ENCODE results near the gene RHOA.
"Not testable (repeated sequence)": the region's sequence is repeated elsewhere in the genome, so short reads cannot be mapped to it uniquely, and the experiment has no call there.

The RHOA gene

GRCh38 chr3:49358884-49359225 lies 52.9 kb downstream of the RHOA start:
- Mint-ChIP-seq H3K9me3 (no peaks in the 10 kb centered on the region), H3K4me3 (peak overlapping the region; percentile 97), H3K4me1 (ENCODE audit: low read depth) (peaks cover 30% of the 10 kb centered on the region), H3K27me3 (ENCODE audit: low read depth) (no peaks in the 10 kb centered on the region), H3K36me3 (ENCODE audit: low read depth) (peaks cover 43% of the 10 kb centered on the region), H3K27ac (peak overlapping the region; percentile 71)

GRCh38 chr3:49358217-49358883 lies 53.4 kb downstream of the RHOA start, which contains the start of gene GPX1:
TSS of gene GPX1 (minus strand) at chr3:49358353. CDS start at chr3:49358278, 75 bp downstream.
- Mint-ChIP-seq H3K36me3 (ENCODE audit: low read depth) (peaks cover 41% of the 10 kb centered on the region), H3K27ac (peak within 1 kb of the TSS; percentile 91), H3K27me3 (ENCODE audit: low read depth) (no peaks in the 10 kb centered on the region), H3K4me1 (ENCODE audit: low read depth) (peaks cover 30% of the 10 kb centered on the region), H3K4me3 (peak within 1 kb of the TSS; percentile 97), H3K9me3 (no peaks in the 10 kb centered on the region)

- peak overlapping the region; percentile 91 for H3K27ac Mint-ChIP-seq
- H3K27me3 Mint-ChIP-seq (ENCODE audit: low read depth); H3K9me3 Mint-ChIP-seq: not testable (repeated sequence)
- H3K4me1 Mint-ChIP-seq (ENCODE audit: low read depth) = peaks cover 31% of the 10 kb centered on the region
- peak overlapping the region; percentile 97 for H3K4me3 Mint-ChIP-seq
- peaks cover 41% of the 10 kb centered on the region for H3K36me3 Mint-ChIP-seq (ENCODE audit: low read depth)
Observed at GRCh38 chr3:49357443-49358216, 54.1 kb downstream of the RHOA start.

GRCh38 chr3:49357095-49357442 lies 54.7 kb downstream of the RHOA start:
- peaks cover 37% of the 10 kb centered on the region for H3K36me3 Mint-ChIP-seq (ENCODE audit: low read depth)

GRCh38 chr3:49352890-49353421 lies 58.8 kb downstream of the RHOA start:
- Mint-ChIP-seq H3K4me1 (ENCODE audit: low read depth) (peaks cover 17% of the 10 kb centered on the region), H3K9me3 (no peaks in the 10 kb centered on the region), H3K27me3 (ENCODE audit: low read depth) (no peaks in the 10 kb centered on the region), H3K4me3 (no peak overlapping the region), H3K27ac (no peak overlapping the region), H3K36me3 (ENCODE audit: low read depth) (peaks cover 16% of the 10 kb centered on the region)

More at GRCh38 chr3:49357095-49357442, 54.7 kb downstream of the RHOA start:
- peak overlapping the region; percentile 91 for H3K27ac Mint-ChIP-seq
- peak overlapping the region; percentile 97 for H3K4me3 Mint-ChIP-seq
- H3K4me1 Mint-ChIP-seq (ENCODE audit: low read depth) = peaks cover 28% of the 10 kb centered on the region
- H3K27me3 Mint-ChIP-seq (ENCODE audit: low read depth); H3K9me3 Mint-ChIP-seq: not testable (repeated sequence)

- H3K27ac Mint-ChIP-seq = no peak overlapping the region
- peaks cover 12% of the 10 kb centered on the region for H3K36me3 Mint-ChIP-seq (ENCODE audit: low read depth)
- H3K4me1 Mint-ChIP-seq (ENCODE audit: low read depth) = peaks cover 13% of the 10 kb centered on the region
- no peaks in the 10 kb centered on the region for H3K27me3 Mint-ChIP-seq (ENCODE audit: low read depth)
- H3K4me3 Mint-ChIP-seq = no peak overlapping the region
- H3K9me3 Mint-ChIP-seq = no peaks in the 10 kb centered on the region
Observed at GRCh38 chr3:49352281-49352680, 59.5 kb downstream of the RHOA start.

GRCh38 chr3:49351521-49352011 lies 60.2 kb downstream of the RHOA start:
- Mint-ChIP-seq H3K4me1 (ENCODE audit: low read depth) (peaks cover 11% of the 10 kb centered on the region), H3K27ac (peak overlapping the region; percentile 10), H3K4me3 (no peak overlapping the region), H3K36me3 (ENCODE audit: low read depth) (peaks cover 11% of the 10 kb centered on the region), H3K9me3 (no peaks in the 10 kb centered on the region), H3K27me3 (ENCODE audit: low read depth) (no peaks in the 10 kb centered on the region)

- no peak overlapping the region for H3K27ac Mint-ChIP-seq
- H3K4me3 Mint-ChIP-seq = no peak overlapping the region
- peaks cover 12% of the 10 kb centered on the region for H3K4me1 Mint-ChIP-seq (ENCODE audit: low read depth)
- peaks cover 1% of the 10 kb centered on the region for H3K36me3 Mint-ChIP-seq (ENCODE audit: low read depth)
- H3K9me3 Mint-ChIP-seq = no peaks in the 10 kb centered on the region
- H3K27me3 Mint-ChIP-seq (ENCODE audit: low read depth) = no peaks in the 10 kb centered on the region
Observed at GRCh38 chr3:49349348-49350114, 62.2 kb downstream of the RHOA start.

- H3K4me1 Mint-ChIP-seq (ENCODE audit: low read depth) = peaks cover 12% of the 10 kb centered on the region
- not testable (repeated sequence) for H3K36me3 Mint-ChIP-seq (ENCODE audit: low read depth); H3K27ac Mint-ChIP-seq; H3K9me3 Mint-ChIP-seq; H3K27me3 Mint-ChIP-seq (ENCODE audit: low read depth); H3K4me3 Mint-ChIP-seq
Observed at GRCh38 chr3:49348361-49348760, 63.4 kb downstream of the RHOA start.

- Mint-ChIP-seq H3K36me3 (ENCODE audit: low read depth) (peaks cover 2% of the 10 kb centered on the region), H3K4me1 (ENCODE audit: low read depth) (peaks cover 16% of the 10 kb centered on the region), H3K9me3 (peaks cover 4% of the 10 kb centered on the region), H3K27me3 (ENCODE audit: low read depth) (no peaks in the 10 kb centered on the region), H3K27ac (no peak overlapping the region), H3K4me3 (no peak overlapping the region)
Observed at GRCh38 chr3:49346797-49347251, 65.0 kb downstream of the RHOA start.

GRCh38 chr3:49343163-49343562 lies 68.6 kb downstream of the RHOA start:
- Mint-ChIP-seq H3K9me3 (peaks cover 5% of the 10 kb centered on the region), H3K36me3 (ENCODE audit: low read depth) (peaks cover 6% of the 10 kb centered on the region), H3K4me1 (ENCODE audit: low read depth) (peaks cover 34% of the 10 kb centered on the region), H3K27me3 (ENCODE audit: low read depth) (no peaks in the 10 kb centered on the region), H3K4me3 (no peak overlapping the region), H3K27ac (peak overlapping the region; percentile 41)

GRCh38 chr3:49341996-49342395 lies 69.8 kb downstream of the RHOA start:
- H3K4me1 Mint-ChIP-seq (ENCODE audit: low read depth) = peaks cover 37% of the 10 kb centered on the region
- peak overlapping the region; percentile 63 for H3K4me3 Mint-ChIP-seq
- peak overlapping the region; percentile 93 for H3K27ac Mint-ChIP-seq
- no peaks in the 10 kb centered on the region for H3K27me3 Mint-ChIP-seq (ENCODE audit: low read depth)
- H3K36me3 Mint-ChIP-seq (ENCODE audit: low read depth) = peaks cover 8% of the 10 kb centered on the region
- peaks cover 5% of the 10 kb centered on the region for H3K9me3 Mint-ChIP-seq

GRCh38 chr3:49339941-49340800 lies 71.6 kb downstream of the RHOA start, which contains the start of gene USP4:
TSS of gene USP4 (minus strand) at chr3:49340053. CDS start at chr3:49340024, 29 bp downstream.
- peaks cover 15% of the 10 kb centered on the region for H3K36me3 Mint-ChIP-seq (ENCODE audit: low read depth)
- peak within 1 kb of the TSS; percentile 99 for H3K27ac Mint-ChIP-seq
- peaks cover 5% of the 10 kb centered on the region for H3K9me3 Mint-ChIP-seq
- H3K4me1 Mint-ChIP-seq (ENCODE audit: low read depth) = peaks cover 37% of the 10 kb centered on the region
- peak within 1 kb of the TSS; percentile 94 for H3K4me3 Mint-ChIP-seq
- H3K27me3 Mint-ChIP-seq (ENCODE audit: low read depth) = no peaks in the 10 kb centered on the region

Data from T-helper 1 cell treated with Interleukin-12 subunit alpha and Interleukin-12 subunit beta and Interleukin-4 antibody, amounts not matched to agents 30 μg/mL and 1 μg/mL, for 36 hours (primary cell).